Large intestine (tissue), 3 donors: ENCODE data around the gene BICD2. TPM values are rescaled to one million over a fixed set of nuclear protein-coding genes. Genes with fewer than 3 reads are reported as not detected.
"Not testable (repeated sequence)": the region's sequence is repeated elsewhere in the genome, so short reads cannot be mapped to it uniquely, and the experiment has no call there.

ENCODE experiments used
- DNase-seq, 2 donors: peaks; one replicate each; pipeline versions ENCODE4 v3.0.0 to v3.0.0-alpha.2; 2013
- H3K27ac ChIP-seq: one replicate; pipeline ENCODE4 v1.5.1; 2013; ENCODE audit warnings: low read length
- H3K27me3 ChIP-seq: 2 replicates; pipeline ENCODE4 v1.6.1; 2013; ENCODE audit warnings: low read length; ENCODE audit not compliant: control insufficient read depth, insufficient read depth
- H3K36me3 ChIP-seq: 2 replicates; pipeline ENCODE4 v1.6.1; 2013; ENCODE audit warnings: low read length; ENCODE audit not compliant: control insufficient read depth, insufficient read depth
- H3K4me1 ChIP-seq: one replicate; pipeline ENCODE4 v1.6.1; 2013; ENCODE audit warnings: low read length; ENCODE audit not compliant: control insufficient read depth, insufficient read depth
- H3K4me3 ChIP-seq: one replicate; pipeline ENCODE4 v1.5.1; 2013; ENCODE audit warnings: low read length
- H3K9me3 ChIP-seq: one replicate; pipeline ENCODE4 v1.6.1; 2013; ENCODE audit warnings: mild to moderate bottlenecking, low read depth, low read length, moderate library complexity; ENCODE audit not compliant: control insufficient read depth
- WGBS: methylation state at CpG from one replicate; pipeline ENCODE4 v1.1.5; 2013; ENCODE audit warnings: low lambda C conversion rate; ENCODE audit not compliant: insufficient coverage; 5-methylcytosine and 5-hydroxymethylcytosine counted together
- polyA plus RNA-seq: library from polyadenylated mRNA; unstranded; fragments of 120-200 nt; gene quantifications from one replicate; pipeline ENCODE4 v1.2.1, GENCODE V29; 2013

BICD2 gene
- polyA plus RNA-seq, 1 donor = 11.8 TPM

DNA sequence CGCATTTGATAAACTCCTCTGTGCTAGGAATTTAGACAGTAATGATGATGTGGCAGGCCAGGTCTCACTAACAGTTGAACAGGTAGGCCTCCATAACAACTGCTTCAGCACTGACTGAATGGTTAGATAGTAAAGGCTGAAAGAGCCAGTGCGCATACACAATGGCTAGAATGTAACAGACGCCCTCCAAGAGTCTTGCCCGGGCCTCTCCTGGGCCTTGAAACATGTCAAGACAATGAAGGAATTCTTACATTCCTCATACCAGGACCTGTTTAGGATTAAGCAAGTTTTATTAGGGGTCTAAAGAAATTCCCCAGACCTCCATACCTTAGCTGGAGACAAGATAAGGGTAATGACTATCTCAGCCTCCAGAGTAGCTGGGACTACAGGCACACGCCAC is 6.7 kb upstream of the BICD2 start:
- Histone ChIP-seq H3K36me3 (no peaks in the 10 kb centered on the region), H3K9me3 (no peaks in the 10 kb centered on the region), H3K27me3 (no peaks in the 10 kb centered on the region), H3K27ac (no peak overlapping the region), H3K4me3 (no peak overlapping the region), H3K4me1 (peaks cover 33% of the 10 kb centered on the region)
- no peak for DNase-seq
- WGBS = no CpG with 5 or more reads among the region's 5 CpGs

DNA sequence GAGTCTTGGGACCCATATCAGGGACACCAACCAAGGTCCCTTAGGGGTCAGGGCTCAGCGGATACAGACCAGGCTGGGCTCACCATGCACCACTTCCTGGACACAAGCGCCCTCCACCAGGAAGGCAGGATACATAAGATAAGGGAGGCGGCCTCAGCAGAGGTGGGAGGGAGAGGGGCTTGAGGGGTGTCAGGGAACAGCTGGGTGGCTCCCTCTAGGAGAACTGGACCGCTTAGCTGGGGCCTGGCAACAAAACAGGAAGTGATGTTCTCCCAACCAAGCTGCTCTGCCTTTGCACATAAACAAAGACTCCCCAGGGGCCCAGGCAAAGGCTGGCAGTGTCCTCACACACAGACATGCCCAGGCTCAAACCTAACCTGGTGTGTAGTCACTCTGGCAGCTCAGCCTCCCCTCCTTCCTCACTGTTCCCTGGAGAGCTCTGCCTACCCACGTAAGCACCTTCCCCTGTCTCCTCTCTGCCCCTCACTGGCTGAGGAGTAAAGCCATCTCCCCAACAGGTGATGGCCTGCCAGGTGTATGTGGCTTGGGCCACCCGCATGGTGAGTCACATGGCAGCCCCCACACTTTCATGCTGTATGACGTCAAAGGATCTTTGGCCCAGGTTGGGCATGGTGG is 5.8 kb upstream of the BICD2 start:
- no CpG with 5 or more reads among the region's 7 CpGs for WGBS
- Histone ChIP-seq H3K9me3 (no peaks in the 10 kb centered on the region), H3K27me3 (no peaks in the 10 kb centered on the region), H3K4me3 (no peak overlapping the region), H3K4me1 (peaks cover 39% of the 10 kb centered on the region), H3K36me3 (no peaks in the 10 kb centered on the region), H3K27ac (peak overlapping the region; percentile 77)
- peak in 1 of 2 donors; percentile 53 for DNase-seq

DNA sequence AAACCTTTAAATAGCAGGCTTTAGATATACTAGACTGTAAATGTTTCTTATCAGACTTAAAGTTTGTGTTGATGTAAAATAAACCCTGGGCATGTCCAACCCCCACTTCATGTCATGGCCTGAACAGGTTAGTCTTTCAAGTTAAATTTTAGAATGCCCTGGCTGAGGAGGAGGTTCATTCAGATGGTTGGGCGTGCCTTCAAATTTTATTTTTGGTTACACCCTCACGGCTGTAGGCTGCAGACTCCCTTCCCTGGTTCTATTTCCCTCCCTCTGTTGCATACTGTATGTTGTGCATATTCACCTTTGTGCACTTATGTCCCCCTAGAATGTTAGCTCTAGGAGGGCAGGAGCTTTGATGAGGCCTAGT is 5.3 kb upstream of the BICD2 start:
- Histone ChIP-seq H3K27ac (peak overlapping the region; percentile 77), H3K27me3 (no peaks in the 10 kb centered on the region), H3K36me3 (no peaks in the 10 kb centered on the region), H3K4me1 (peaks cover 39% of the 10 kb centered on the region), H3K9me3 (no peaks in the 10 kb centered on the region), H3K4me3 (no peak overlapping the region)
- WGBS = no CpG with 5 or more reads among the region's 2 CpGs
- no peak for DNase-seq

DNA sequence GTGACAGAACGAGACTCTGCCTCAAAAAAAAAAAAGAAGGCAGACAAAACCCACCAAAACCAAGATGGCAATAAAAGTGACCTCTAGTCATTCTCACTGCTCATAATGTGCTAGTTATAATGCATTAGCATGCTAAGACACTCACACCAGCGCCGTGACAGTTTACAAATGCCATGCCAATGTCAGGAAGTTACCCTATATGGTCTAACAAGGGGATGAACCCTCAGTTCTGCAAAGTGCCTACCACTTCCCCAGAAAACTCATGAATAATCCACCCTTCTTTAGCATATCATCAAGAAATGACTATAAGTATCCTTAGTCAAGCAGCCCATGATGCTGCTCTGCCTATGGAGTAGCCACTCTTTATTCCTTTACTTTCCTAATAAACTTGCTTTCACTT is 4.7 kb upstream of the BICD2 start:
- DNase-seq = no peak
- no CpG with 5 or more reads among the region's 3 CpGs for WGBS
- Histone ChIP-seq H3K27me3 (no peaks in the 10 kb centered on the region), H3K4me3 (no peak overlapping the region), H3K9me3 (no peaks in the 10 kb centered on the region), H3K4me1 (peaks cover 39% of the 10 kb centered on the region), H3K36me3 (no peaks in the 10 kb centered on the region), H3K27ac (no peak overlapping the region)

DNA sequence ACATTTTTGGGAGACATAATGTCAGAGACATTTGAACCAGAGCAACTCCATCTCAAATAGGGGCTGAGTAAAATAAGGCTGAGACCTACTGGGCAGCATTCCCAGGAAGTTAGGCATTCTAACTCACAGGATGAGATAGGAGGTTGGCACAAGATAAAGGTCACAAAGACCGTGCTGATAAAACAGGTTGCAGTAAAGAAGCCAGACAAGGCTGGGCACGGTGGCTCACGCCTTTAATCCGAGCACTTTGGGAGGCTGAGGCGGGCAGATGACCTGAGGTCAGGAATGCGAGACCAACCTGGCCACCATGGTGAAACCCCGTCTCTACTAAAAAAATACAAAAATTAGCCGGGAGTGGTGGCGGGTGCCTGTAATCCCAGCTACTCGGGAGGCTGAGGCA is 4.2 kb upstream of the BICD2 start:
- no CpG with 5 or more reads among the region's 10 CpGs for WGBS
- not testable (repeated sequence) for H3K36me3 ChIP-seq, H3K27ac ChIP-seq, H3K9me3 ChIP-seq, H3K4me3 ChIP-seq, DNase-seq, H3K27me3 ChIP-seq
- peaks cover 39% of the 10 kb centered on the region for H3K4me1 ChIP-seq

DNA sequence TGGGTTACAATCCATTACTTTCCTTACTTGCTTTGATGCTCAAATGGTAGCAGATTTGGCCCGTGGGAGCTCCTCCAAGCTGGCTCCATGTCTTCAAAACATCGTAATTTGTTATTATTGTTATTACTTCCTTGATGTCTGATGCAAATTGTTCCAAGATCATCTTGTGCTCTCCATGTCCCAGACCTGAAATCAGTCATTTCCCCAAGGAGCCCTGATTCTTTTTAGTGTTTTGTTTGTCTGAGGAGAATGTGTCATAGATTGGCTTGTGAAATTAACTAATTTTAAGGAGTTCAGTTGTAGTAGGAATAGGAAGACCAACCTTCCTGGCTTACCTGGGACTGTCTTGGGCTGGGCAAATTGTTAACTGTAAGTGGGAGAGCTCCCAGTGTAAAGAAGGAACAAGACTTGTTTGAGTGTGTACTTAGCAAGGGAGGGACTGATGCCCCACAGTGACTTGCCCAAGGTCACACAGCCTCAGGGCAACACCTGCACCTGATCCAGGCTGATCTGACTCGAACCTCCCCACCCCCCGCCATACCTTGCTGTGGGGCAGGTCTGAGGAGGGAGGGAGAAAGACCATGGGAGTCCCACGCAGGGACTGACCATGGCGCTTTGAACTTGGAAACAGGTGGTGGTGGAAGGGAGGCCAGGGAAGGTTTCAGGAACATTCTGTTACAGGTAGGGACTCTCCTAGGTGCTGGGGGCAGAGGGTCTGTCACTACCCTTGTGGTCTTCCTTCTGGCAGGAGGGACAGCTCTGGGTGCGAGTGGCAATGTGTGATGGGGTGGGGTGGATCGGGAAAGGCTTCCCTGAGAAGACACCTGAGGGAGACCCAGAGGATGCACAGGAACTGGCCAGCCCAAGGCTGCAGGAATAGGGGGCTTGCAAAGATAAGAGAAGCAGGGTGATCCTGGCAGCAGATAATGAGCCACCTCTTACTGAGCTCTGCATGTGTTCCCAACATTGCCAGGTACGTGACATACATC is 2.7 kb upstream of the BICD2 start:
- no CpG with 5 or more reads among the region's 9 CpGs for WGBS
- no peak overlapping the region for H3K27ac ChIP-seq
- H3K27me3 ChIP-seq = no peaks in the 10 kb centered on the region
- H3K9me3 ChIP-seq = no peaks in the 10 kb centered on the region
- DNase-seq = no peak
- H3K36me3 ChIP-seq = no peaks in the 10 kb centered on the region
- peaks cover 45% of the 10 kb centered on the region for H3K4me1 ChIP-seq
- no peak overlapping the region for H3K4me3 ChIP-seq

DNA sequence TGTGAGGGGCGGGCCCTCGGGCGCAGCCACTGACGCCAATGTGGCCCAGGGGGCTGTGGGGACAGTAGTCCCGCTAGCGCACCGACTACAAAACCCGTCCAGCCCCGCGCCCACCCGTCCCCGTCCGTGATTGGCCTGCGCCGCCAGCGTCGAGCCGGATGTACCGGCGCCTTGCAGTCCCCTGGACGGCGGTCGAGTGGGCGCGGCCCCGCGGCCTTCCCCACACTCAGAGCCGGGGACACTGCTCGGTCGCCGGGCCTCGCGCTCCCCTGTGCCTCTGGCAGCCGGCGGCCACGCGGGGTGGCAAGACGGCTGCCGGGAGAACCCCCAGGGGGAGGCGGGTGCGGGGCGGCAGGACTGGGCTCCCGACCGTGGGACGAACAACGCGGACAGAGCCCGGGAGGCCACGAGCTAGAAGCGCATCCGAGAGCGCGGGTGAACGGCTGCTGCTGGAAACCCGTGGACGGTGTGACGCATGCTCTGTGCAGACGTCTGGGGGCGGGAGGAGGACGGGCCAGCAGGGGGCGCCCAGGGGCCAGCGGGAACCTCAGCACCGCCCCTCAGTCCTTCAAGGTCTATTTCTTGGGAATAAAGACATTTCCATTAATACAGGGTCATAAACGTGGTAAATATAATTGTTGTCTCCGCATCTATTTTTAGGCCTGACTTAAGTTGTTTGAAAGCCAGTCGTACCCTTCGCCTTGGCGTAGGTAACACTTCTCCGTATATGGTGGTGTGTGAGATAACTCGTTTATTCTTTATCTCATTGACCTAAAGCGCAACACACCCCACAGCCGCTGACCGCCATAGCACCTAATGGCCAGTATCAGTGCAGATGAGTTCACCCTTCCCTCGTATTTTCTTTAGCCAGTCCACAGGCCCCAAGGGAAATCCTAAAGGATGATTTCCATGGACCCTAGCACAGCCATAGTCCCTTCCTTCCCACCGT is 629 bp upstream of the BICD2 start:
- 20% methylated on average over 1 of the region's 75 CpGs for WGBS
- peak overlapping the region; percentile 59 for H3K4me3 ChIP-seq
- DNase-seq = peak; percentile 98 to 100
- H3K4me1 ChIP-seq = peaks cover 27% of the 10 kb centered on the region
- no peaks in the 10 kb centered on the region for H3K9me3 ChIP-seq
- H3K36me3 ChIP-seq = no peaks in the 10 kb centered on the region
- peak overlapping the region; percentile 97 for H3K27ac ChIP-seq
- H3K27me3 ChIP-seq = no peaks in the 10 kb centered on the region

DNA sequence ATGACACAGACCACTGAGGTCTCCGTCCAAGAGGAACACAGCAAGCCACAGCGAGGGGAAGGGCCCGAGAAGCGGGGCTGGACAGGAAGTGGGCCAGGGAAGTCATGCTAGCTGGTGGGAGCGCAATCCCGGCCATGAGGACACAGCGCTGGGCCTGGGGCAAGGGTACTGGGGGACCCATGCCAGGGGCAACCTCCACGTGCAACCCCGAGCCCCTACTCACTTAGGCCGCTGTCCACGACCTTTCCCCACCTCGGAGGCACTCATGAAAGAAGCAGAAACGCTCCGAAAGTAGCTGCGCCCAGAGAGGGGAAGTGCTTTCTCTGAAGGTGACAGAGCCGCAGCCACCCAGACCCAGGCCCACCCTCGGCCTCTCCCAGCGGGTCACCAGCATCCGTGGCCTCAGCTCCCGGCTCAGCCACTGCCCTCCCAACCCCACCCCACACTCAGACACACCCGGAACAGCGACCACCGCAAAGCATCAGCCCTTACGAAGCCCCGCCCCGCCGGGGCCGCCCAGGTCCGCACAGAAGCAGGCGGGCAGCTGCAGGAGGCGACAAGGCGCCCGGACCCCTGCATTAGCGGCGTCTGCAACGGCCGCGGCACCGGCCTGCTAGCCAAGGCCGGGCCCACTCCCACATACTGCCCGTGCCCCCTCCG is 782 bp downstream of the BICD2 start:
- H3K4me1 ChIP-seq = peaks cover 17% of the 10 kb centered on the region

GRCh38 chr9:92762781-92763708 is 1.6 kb downstream of the BICD2 start:
- no peak overlapping the region for H3K27ac ChIP-seq
- H3K4me3 ChIP-seq = peak overlapping the region; percentile 76
- no peaks in the 10 kb centered on the region for H3K9me3 ChIP-seq
- DNase-seq = no peak
- no peaks in the 10 kb centered on the region for H3K27me3 ChIP-seq
- no peaks in the 10 kb centered on the region for H3K36me3 ChIP-seq
- H3K4me1 ChIP-seq = peaks cover 12% of the 10 kb centered on the region
- WGBS = no CpG with 5 or more reads among the region's 19 CpGs

More for the DNA sequence above, 782 bp downstream of the BICD2 start:
- DNase-seq = peak in 1 of 2 donors; percentile 29
- WGBS = no CpG with 5 or more reads among the region's 42 CpGs
- no peak overlapping the region for H3K27ac ChIP-seq
- H3K36me3 ChIP-seq = no peaks in the 10 kb centered on the region
- no peaks in the 10 kb centered on the region for H3K27me3 ChIP-seq
- peak overlapping the region; percentile 76 for H3K4me3 ChIP-seq
- no peaks in the 10 kb centered on the region for H3K9me3 ChIP-seq
